DND-41 (cell line): Measurements from ENCODE around the gene TXNRD1.
"Not testable (repeated sequence)": the region's sequence is repeated elsewhere in the genome, so short reads cannot be mapped to it uniquely, and the experiment has no call there.

Experiments used
- CTCF ChIP-seq: IDR thresholded peaks from 2 replicates; pipeline ENCODE4 v1.5.1; 2012; ENCODE audit warnings: borderline replicate concordance, low read length, moderate library complexity, mild to moderate bottlenecking; ENCODE audit not compliant: poor library complexity, severe bottlenecking; ENCODE audit errors: extremely low read depth
- EZH2 ChIP-seq: IDR thresholded peaks from 3 replicates; pipeline ENCODE4 v1.6.1; 2012; ENCODE audit warnings: borderline replicate concordance, low read depth, mild to moderate bottlenecking, moderate library complexity, low read length, inconsistent platforms; ENCODE audit not compliant: severe bottlenecking

DNA sequence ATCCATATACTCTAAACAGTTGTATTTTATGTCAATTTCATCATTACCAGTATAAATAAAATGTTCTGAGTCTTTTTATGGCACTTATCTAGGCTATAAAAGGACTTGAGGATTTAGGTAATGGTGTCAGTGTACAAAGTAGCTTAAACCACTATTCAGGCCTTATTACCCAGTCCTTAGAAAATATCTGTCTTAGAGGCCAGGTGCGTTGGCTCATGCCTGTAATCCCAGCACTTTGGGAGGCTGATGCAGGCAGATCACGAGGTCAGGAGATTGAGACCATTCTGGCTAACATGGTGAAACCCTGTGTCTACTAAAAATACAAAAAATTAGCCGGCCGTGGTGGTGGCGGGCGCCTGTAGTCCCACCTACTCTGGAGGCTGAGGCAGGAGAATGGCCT, 112.7 kb downstream of the TXNRD1 start:
- TF ChIP-seq CTCF, EZH2: not testable (repeated sequence)
